GM21528 (cell line): ENCODE measurements around the gene OR51E2.
"Not testable (repeated sequence)": the region's sequence is repeated elsewhere in the genome, so short reads cannot be mapped to it uniquely, and the experiment has no call there.

ENCODE experiments used
- ATAC-seq: cut with Tn5 transposase; IDR thresholded peaks from one replicate; pipeline ENCODE4 v1.9.1; 2021; ENCODE audit warnings: mild to moderate bottlenecking, moderate library complexity; ENCODE audit not compliant: unreplicated experiment, low FRiP score

Gene OR51E2

GRCh38 chr11:4697585-4697984, at the start of gene OR51E2:
Gene OR51E2, minus strand, starts transcription at chr11:4697853. Its CDS starts 15,142 bp downstream, at chr11:4682711.
- no peak for ATAC-seq

- no peak for ATAC-seq
Observed at GRCh38 chr11:4740735-4741134, 43.1 kb upstream of the OR51E2 start.

GRCh38 chr11:4727171-4727570, 29.5 kb upstream of the OR51E2 start:
- no peak for ATAC-seq

- ATAC-seq, result not testable (repeated sequence)
Observed at GRCh38 chr11:4722616-4723534, 25.2 kb upstream of the OR51E2 start.

- no peak for ATAC-seq
Observed at GRCh38 chr11:4714300-4714699, 16.6 kb upstream of the OR51E2 start.

- ATAC-seq, result no peak
Observed at GRCh38 chr11:4713241-4713640, 15.6 kb upstream of the OR51E2 start.

- ATAC-seq, result no peak
Observed at GRCh38 chr11:4704790-4705334, 7.2 kb upstream of the OR51E2 start.

- peak; percentile 58 for ATAC-seq
Observed at GRCh38 chr11:4704054-4704789, 6.6 kb upstream of the OR51E2 start, which contains the start of gene MMP26. Gene MMP26, plus strand, starts transcription at chr11:4704784.

GRCh38 chr11:4700436-4700820, 2.8 kb upstream of the OR51E2 start:
- ATAC-seq, result no peak

GRCh38 chr11:4699697-4700435, 2.2 kb upstream of the OR51E2 start:
- ATAC-seq, result peak; percentile 95

- ATAC-seq, result no peak
Observed at GRCh38 chr11:4695442-4695841, 2.2 kb downstream of the OR51E2 start.

GRCh38 chr11:4684631-4685285, 12.9 kb downstream of the OR51E2 start:
- ATAC-seq, result no peak

- ATAC-seq, result no peak
Observed at GRCh38 chr11:4682623-4683419, 14.8 kb downstream of the OR51E2 start.

GRCh38 chr11:4680341-4680740, 17.3 kb downstream of the OR51E2 start:
- ATAC-seq, result no peak

- no peak for ATAC-seq
Observed at GRCh38 chr11:4677948-4678347, 19.7 kb downstream of the OR51E2 start.

GRCh38 chr11:4673781-4674180, 23.9 kb downstream of the OR51E2 start:
- ATAC-seq, result no peak

- no peak for ATAC-seq
Observed at GRCh38 chr11:4672470-4672869, 25.2 kb downstream of the OR51E2 start.

GRCh38 chr11:4671741-4672140, 25.9 kb downstream of the OR51E2 start:
- no peak for ATAC-seq

- ATAC-seq, result no peak
Observed at GRCh38 chr11:4665424-4665823, 32.2 kb downstream of the OR51E2 start.
